Stimulated activated CD8-positive, alpha-beta memory T cell treated with anti-CD3 and anti-CD28 coated beads, Interleukin-4, amount 100 ng/mL, for 24 hours (primary cell): ENCODE results near the gene CACNA1D.

Experiments
- DNase-seq: peaks from one replicate; pipeline ENCODE4 v3.0.0-alpha.2; 2020; ENCODE audit warnings: low read depth

Gene CACNA1D

GRCh38 chr3:53495520-53496391, 1.3 kb downstream of the CACNA1D start:
- no peak for DNase-seq

DNA sequence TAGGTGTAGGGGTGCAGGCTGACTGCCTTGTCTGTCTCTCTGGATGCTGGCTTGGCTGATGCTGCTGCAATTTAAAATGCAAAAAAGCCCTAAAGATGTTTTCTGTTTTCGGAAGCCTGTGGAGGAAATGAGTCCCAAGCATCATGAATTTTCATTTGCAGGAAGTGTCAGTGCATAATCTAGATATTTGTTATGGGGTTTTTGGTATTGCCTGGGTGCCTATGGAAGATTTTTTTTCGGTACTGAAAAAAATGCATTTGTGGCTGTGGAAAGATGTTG, 1.9 kb downstream of the CACNA1D start:
- DNase-seq = no peak

- no peak for DNase-seq
These were observed 2.6 kb downstream of the CACNA1D start for GRCh38 chr3:53496984-53497383.

DNA sequence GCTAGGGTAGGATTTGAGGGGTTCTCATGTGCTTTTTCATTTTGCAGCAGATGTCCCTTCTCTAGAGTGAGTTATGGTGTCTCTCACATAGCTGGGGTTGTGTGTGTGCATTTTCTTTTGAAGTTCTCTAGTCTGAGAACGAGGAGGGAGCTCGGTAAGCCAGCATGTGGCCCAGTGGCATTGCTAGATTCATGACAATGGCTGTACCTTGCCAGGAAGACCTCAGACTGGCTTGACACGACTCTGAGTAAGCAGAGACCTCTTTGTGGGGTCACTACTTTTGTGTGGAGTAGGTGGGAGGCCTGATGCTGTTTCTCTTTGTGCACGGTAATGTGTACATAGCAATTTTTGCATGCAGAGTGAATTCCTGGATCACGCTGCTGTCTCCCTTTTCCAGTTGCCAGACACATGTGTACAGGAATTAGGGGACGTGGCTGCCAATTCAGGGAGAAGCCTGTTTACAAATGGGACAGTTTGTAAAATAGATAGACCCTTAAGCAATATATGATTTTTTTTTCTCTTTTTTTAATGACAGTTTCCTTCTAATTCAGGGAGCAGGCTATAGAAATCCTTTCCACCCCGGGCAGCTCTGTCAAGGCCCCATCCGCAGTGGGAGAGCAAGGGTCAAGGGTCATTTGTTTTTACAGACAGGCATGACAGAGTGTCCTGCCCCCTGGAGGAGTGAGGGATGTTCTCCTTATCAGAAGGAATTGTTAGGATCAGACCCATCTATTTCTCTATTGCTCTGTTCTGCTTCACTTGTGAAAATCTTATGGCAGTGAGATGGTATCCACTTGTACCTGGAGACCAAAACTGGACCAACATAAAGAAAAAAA, 4.6 kb downstream of the CACNA1D start:
- DNase-seq = no peak

DNA sequence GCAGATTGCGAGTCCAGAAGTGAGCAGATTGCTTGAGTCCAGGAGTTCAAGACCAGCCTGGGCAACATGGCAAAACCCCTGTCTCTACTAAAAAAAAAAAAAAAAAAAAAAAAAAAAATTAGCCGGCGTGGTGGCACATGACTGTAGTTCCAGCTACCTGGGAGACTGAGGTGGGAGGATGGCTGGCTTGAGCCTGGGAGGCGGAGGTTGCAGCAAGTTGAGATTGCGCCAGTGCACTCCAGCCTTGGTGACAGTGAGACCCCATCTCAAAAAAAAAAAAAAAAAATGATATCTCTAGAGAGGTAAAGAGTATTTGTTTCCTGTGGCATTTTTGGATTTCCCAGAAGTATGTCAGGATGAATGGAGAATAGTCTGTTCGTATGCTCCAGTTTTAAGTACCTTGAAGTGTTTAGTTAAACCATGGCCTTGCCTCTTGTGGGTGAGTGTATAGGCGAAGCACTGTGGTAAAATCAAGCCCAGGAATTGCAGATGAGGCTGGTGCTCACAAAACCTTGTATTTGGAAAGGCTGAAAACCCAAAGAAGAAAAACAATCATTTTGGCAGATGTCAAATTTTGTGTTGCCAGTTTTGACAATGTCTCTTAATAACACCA, 5.9 kb downstream of the CACNA1D start:
- DNase-seq = no peak

GRCh38 chr3:53501178-53501577, 6.8 kb downstream of the CACNA1D start:
- DNase-seq = no peak

DNA sequence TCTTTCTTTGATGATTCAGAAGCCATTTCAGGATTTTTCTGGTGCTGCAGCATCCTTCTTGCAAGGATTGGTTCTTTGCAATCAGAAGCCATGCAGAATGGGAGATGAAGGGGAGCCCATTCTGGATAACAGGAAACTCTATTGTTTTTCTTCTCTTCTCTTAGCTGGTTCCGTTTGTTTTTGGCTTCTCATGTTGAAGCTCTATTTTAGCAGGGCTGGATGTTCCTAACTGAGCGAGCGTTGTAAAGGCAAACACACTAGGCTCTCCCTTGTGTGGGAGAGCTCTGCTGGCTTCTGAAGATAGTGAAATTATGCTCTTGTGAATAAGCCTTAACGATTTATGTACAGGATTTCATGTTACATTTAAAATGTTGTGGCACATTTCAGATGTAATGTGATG, 8.3 kb downstream of the CACNA1D start:
- DNase-seq = no peak

DNA sequence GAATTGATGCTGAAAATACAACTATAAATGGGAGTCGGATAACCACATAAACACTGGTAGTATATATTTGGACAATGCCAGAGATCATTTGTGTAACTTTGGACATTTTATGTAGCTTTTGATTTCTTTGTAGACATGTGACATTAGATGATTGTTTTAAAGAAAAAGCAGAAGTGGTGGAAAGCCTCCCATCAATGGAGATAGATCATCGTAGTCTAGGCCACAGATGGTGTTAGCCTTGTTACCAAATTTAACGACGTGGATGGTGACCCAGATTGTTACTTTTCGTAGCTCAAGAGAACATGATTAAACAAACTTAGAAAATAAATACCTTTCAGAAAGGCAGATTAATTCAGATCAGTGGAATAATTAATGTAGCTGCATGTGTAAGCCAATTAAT, 8.8 kb downstream of the CACNA1D start:
- no peak for DNase-seq

- DNase-seq = no peak
These were observed 11.8 kb downstream of the CACNA1D start for GRCh38 chr3:53506110-53506762.

DNA sequence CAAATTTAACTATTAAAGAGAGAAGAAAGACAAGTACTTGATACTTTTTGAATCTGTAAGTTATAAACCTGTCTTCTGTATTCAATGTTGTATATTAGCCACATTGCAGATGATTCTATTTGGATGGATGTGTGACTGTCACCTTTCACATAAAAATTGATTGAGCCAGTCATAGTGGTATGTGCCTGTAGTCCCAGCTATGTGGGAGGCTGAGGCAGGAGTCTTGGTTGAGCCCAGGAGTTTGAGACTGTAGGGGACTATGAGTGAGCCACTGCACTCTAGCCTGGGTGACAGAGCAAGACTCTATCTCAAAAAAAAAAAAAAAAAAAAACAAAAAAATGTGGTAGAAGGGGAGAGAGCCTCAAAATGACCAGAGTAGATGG, 12.3 kb downstream of the CACNA1D start:
- no peak for DNase-seq

GRCh38 chr3:53509494-53509893, 15.1 kb downstream of the CACNA1D start:
- DNase-seq = no peak

- no peak for DNase-seq
These were observed 16.1 kb downstream of the CACNA1D start for GRCh38 chr3:53510508-53510907.

DNA sequence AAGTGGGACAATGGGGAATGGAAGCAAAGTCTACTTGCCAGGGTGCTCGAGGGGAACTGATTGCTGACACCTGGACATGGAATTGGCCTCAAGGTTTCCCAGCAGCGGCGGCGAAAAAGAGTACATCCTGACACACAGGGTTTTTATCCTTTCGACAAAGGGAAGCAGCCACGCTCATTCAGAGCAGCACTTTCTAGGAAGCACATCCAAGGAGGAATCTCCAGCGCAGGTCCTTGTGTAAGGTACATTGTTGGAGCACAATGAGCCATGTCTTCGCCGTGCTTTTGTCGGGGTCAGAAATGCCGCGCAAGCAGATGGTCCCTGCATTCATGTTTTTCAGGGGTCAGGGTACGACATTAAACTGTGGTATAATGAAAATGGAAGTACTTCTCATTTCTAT, 16.8 kb downstream of the CACNA1D start:
- DNase-seq = no peak

- no peak for DNase-seq
These were observed 19.3 kb downstream of the CACNA1D start for GRCh38 chr3:53513556-53514190.

DNA sequence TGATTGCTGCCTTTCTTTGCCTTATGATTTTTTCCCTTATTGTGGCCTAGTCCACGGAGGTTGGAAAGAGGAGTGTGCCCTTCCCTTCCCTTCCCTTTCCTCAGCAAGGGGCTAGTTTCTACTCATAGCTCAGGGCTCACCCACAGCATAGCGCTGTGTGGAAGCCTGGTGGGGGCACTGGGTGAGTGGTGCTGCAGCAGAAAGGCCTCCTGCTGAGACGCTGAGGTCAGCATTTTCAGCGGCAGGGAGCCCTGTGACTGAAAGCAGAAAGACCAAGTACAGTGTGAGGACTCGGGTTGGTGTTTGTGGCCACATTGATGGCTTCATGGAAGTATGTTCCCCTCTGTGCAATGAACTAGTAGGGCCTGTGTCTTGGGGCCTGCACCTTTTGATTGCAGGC, 21.9 kb downstream of the CACNA1D start:
- no peak for DNase-seq

DNA sequence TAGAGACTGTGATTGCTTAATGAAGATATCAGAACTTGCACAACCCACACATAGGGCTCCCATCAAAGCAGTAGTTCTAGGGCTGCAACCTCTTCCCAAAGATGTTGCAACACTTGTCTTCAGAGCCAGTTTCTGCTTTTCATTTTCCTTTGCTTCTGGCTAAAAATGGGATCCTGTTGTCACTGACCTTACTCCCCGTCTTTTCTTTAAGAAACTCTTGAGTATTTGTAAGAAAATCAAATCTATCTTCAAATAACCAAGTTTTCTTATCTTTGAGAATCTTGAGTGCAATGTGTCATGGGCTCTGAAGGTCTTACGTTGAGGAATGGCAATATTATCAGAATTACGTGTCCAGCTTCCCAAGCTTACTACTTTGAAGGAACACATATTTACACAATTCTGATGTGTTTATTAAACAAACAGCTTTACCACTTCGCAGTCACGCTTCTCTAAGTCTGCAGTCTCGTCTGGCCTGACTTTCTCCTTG, 24.1 kb downstream of the CACNA1D start:
- DNase-seq = no peak

DNA sequence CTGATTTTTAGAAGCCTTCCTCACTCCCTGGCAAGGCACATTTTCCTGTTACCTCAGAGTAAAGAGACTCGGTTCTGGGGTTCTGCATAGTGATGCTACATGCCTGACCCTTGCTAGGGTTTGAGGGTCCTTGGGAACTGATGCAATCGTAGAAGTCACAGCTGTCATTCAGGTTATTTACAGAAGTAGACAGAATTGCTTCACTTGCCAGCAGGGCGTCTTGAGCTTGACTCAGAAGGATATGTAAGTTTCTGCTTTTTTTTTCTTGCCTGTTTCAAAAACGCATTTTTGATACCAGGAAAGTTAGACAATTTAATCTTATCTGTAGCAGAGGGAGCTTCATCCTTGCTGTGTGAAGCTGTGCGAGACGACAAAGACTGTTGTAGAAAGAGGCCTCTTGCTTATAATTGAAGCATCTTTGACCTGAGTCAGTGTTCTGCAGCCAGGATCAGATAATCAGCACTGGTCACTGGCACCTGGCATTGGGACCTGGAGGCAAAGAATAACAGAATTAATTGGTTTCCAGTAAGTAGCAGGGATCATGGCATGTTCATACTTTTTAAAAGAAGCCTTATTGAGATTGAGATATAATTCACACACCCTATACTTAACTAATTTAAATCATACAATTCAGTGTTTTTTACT, 24.8 kb downstream of the CACNA1D start:
- no peak for DNase-seq

DNA sequence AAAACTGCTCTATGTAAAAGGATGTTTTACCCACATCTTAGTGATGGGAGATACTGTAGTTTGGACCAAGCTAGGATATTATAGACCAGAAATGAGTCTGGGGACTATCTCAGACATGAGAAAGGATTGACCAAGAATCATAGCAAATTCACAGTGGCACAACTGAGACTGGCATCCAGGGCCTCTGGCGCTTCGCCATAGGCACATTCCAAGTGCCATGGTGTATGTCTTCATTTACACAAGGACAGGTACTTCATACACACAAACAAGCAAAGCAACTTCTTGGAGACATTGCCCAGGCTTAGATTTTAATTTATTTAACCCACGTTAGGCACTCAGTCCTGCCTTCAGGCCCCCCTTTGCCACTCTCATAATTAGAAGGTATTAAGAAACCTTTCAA, 28.9 kb downstream of the CACNA1D start:
- DNase-seq = no peak

DNA sequence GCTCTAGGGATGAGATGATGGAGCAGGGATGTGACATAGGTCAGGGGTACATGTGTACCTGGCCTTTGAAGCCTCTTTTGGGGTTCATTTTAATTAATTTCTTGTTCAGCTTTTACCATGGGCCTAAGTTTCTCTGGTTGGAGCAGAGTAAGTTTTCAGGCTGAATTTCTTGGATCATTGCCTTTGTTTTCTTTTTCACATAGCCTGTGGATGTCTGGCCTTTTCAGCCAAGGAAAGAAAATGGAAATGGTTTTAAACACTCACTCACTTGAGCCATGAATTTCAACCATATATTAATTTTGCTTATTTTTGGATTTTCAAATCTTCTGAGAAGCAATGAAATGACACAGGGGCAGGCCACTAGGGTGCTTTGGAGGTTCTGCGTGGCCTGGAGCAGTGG, 30.2 kb downstream of the CACNA1D start:
- DNase-seq = no peak

- no peak for DNase-seq
These were observed 31.6 kb downstream of the CACNA1D start for GRCh38 chr3:53525765-53526703.
